GM19468 (cell line): ENCODE results near the gene OR10H3.
"Not testable (repeated sequence)": the region's sequence is repeated elsewhere in the genome, so short reads cannot be mapped to it uniquely, and the experiment has no call there.

Experiments used
- ATAC-seq: cut with Tn5 transposase; IDR thresholded peaks from one replicate; pipeline ENCODE4 v1.9.1; 2021; ENCODE audit warnings: mild to moderate bottlenecking, moderate library complexity, moderate number of reproducible peaks; ENCODE audit not compliant: unreplicated experiment; ENCODE audit errors: extremely low read depth

The OR10H3 gene

DNA sequence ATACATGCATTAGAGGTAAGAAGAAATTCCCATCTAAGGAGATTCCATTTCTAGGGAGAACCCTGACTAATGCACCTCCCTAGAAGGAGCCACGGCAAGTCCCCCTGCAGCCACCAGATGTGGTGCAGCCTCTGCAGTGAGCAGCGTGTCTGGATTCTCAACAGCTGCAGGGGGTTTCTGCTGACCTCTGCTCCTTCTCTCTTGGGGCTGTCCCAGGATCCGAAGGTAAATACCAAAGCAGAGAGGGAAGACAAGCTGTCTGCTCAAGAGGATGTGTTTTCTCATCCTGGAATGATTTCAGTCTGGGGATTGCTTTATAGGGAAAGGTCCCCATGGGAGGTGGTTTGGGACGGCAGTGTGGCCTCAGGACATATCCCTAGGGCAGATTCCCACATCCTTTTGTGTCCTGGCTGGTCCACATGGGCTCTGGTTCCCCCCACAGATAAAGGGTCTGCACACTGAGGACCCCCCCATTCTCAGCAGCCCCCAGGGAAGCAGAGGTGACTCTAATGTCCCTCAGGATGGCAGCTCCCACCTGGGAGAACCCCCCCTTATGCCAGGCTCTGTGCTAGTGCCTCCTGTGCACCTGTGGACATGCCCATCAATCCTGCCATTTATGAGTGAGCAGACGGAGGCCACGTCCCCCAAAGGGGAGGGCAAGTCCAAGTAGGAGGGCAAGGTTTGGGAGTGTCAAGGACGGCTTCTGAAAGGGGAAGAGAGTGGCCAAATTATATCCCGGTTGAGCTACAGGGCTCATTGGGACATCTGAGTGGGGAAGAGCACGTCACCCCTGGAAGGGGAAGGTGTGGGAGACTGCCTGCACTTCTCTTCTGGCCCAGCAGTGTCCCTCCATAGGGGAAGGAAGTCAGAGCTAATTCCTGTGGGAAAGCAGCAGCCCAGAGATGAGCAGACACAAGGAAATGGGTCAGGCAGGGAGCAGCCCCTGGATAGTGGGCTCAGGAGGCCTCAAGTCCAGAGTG is 39.5 kb downstream of the OR10H3 start:
- no peak for ATAC-seq

DNA sequence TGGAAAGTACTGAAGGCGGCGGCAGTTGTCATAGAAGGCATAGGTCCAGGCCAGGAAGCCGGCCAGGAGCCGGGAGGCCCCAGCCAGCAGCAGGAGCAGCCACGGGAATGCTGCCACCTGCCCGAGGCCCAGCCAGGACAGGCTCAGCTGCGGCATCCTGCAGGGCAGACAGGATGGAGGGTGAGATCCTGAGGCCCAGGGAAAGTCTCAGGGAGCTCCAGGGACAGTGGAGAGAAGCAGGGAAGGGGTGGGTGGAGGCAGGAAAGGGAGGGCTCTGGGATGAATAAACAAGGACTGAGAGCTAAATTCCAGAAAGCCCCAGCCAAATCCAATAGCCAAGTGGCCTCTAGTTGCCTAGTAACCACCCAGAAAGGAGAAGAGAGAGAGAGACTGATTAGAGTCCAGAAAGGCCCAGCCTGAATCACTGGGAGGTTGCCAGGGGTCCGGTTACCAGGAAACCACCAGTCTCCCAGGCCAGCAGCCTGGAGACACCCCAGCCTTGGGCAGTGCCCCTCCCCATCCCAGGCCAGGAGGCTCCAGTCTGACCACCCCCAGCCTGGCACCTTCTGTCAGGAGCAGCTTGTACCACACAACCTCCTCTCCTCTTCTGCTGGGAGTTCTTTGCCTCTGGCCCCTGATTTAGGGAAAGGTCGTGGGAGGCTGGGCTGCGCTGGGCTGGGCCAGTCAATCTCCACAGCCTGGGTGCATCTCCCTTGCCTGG is 42.1 kb downstream of the OR10H3 start:
- no peak for ATAC-seq

DNA sequence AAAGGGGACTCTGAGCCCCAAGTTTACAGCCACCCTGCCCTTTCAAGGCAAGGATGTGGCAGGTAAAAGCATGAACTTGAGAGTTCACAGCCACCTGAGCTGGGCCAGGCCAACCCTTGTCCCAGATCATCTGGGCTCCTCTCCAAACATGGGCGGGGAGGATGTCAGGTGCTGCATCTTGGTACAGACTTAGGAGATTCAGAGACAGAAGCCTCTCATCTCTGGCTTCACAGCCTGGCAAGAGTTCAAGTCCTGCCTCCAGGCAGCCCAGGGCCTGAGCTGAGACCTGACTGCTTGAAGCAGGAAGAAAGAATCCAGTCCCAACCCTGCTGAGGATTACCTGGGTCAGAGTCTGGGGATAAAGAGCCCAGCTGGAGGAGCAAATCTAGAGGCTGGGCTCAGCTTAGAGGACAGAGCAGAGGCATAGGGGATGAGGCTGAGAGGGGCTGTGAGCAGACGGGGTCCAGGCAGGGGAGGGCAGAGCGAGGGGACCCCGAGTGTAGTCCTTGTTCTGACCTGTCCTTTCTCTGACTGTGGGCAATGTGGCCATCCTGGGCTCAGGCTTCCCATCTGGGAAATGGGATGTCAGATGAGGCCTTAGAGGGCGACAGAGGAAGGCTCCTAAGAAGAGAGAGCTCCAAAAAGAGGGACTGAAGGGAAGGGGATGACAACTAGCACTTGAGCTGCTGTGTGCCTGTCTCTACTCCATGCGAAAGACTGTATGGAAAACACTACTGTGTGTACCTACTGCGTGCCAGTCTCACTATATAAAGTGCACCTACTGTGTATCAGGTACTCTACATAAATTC is 43.0 kb downstream of the OR10H3 start:
- no peak for ATAC-seq

DNA sequence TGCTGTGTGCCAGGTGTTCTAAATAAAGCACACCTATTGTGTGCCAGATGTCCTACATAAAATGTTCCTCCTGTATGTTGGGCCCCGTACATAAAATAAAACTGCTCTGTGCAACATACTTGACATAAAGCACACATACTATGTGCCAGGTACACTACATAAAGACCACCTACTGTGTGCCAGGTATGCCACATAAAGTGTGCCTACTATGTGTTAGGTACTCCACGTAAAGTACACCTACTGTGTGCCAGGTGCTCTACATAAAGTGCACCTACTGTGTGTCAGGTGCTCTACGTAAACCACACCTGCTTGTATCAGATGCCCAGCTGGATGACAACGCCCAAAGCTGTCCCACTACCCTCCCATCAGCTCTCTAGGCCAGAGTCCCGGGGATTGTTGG is 43.9 kb downstream of the OR10H3 start:
- no peak for ATAC-seq

DNA sequence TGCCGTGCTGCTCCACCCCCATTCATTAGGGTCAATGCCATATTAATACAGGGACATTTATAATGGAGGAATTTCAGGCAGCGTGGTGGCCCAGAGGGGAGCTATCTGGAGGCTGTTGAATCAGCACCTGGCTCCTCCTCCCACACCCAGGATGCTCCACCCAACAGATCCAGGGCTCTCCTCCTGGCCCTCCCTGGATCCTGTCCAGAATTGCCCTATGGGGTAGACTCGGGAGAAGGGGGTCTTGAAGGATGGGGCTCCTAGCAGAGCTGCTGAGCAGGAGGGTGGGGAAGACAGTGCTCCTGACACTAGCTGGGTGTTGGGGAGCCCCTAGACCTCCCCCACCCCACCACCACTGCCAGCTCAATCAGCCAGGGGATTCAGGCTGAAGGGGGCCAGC is 44.4 kb downstream of the OR10H3 start:
- ATAC-seq, result no peak

DNA sequence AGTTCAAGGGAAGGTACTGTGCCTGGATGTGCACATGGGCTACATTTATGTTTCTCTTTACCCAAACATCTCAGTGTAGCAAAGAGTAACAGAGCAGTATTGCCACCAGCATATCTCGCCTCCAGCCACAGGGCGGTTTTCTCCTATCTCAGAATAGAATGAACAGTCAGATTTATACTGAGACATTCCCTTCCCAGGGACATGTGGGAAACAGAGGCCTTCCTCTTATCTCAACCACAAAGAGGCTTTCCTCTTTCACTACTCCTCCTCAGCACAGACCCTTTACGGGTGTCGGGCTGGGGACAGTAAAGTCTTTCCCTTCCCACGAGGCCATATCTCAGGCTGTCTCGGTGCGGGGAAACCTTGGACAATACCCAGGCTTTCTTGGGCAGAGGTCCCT is 45.1 kb downstream of the OR10H3 start:
- ATAC-seq, result not testable (repeated sequence)

DNA sequence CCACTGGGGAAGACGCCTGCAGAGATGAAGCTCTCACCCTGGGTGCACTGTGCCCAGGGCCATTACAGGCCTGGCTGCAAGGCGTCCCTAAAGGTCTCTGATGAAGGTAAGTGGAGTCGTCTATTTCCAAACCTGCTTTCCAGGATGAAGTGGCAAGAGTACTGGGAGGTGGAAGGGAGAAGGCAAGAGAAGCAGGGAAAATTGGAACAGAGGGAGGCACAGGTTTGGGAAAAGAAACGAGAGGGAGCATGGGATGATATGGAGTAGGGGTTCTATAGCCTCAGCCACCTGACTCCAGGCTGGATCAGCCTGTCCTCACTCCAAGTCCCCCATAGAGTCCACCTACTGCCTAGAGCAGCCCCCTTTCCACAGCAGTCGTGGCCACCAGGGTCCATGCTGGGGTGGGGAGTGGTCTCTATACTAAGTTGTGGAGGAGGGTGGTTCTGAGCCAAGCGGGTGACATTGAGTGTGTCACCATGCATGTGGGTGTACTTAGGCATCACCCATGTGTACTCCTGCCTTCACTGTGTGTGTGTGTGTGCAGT is 49.9 kb downstream of the OR10H3 start, which contains the start of gene OR10H5:
Gene OR10H5, plus strand, starts transcription at position 51 of the 545 bp plus-strand sequence. CDS start 6,388 bp downstream, outside the sequence.
- no peak for ATAC-seq

DNA sequence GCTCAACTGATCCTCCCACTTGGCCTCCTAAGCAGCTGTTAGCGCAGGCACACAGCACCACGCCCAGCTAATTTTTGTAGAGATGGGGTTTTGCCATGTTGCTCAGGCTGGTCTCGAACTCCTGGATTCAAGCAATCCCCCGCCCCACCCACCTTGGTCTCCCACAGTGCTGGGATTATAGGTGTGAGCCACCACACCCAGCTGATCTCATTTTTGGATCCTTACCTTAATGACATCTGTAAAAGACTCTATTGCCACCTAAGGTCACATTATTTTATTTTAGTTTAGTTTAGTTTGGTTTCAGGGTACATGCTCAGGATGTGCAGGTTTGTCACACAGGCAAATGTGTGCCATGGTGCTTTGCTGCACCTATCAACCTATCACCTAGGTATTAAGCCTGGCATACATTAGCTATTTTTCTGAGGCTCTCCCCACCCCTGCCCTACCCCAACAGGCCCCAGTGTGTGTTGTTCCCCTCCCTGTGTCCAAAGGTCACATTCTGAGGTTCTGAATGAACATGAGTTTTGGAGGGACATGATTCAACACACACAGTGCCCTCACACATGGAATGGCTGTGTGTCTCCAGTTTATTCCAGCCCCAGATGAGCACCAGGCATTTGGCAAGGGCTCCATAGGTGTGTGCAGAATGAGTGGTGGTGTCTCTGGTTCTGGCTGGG is 50.9 kb downstream of the OR10H3 start:
- no peak for ATAC-seq

DNA sequence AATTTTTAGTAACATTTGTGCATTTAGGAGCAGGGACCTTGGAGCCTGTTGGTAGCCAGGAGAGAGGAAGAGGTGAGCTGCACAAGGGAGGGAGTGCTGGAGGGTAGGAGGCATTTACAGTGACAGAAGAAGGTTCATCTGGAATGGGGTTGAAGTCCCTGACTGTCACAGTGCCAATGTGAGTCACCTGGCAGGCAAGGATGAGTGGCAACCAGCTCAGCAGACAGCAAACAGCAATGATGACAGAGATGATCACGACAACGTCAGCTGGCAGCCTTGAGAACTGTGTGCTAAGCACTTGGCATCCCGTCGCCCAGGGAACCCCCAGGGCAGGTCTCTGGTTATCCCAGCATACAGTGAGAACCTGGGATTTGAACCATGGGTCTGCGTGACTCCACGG is 52.3 kb downstream of the OR10H3 start:
- no peak for ATAC-seq
